H1 (cell line): ENCODE measurements around the gene B3GALT5. TPM values are rescaled to one million over a fixed set of nuclear protein-coding genes. Genes with fewer than 3 reads are reported as not detected.

Experiments used
- CTCF ChIA-PET: fragments of 300-600 bp; sonication (Branson Sonifier 250); formaldehyde crosslinking; loops from one replicate; lab custom pipeline; 2021; ENCODE audit not compliant: partially characterized antibody; lab: Charles Lee
- POLR2A ChIA-PET: fragments of 300-600 bp; sonication (Branson Sonifier 250); formaldehyde crosslinking; loops from one replicate; lab custom pipeline; 2021; ENCODE audit warnings: inconsistent platforms; ENCODE audit not compliant: partially characterized antibody; lab: Charles Lee
- DNase-seq, 2 experiments: peaks; one replicate each; pipeline versions ENCODE4 v3.0.0 to v3.0.0-alpha.2; 2010 to 2022; ENCODE audit warnings: low spot score in 2 of 2, low read depth in 1 of 2, mixed read lengths in 1 of 2
- FAIRE-seq: peaks from 2 replicates; lab custom pipeline; 2011; peaks lifted over from hg19 to GRCh38; lab: Jason Lieb, UNC
- H2AFZ ChIP-seq: 2 replicates; pipeline ENCODE4 v1.8.1; 2012; ENCODE audit warnings: low read length, inconsistent platforms
- H2AK5ac ChIP-seq: 2 replicates; pipeline ENCODE4 v1.6.1; 2013; ENCODE audit warnings: low read depth, low read length
- H2BK120ac ChIP-seq: replicated peaks from 2 replicates; pipeline ENCODE3; 2013; ENCODE audit warnings: low read depth, low read length, inconsistent platforms
- H2BK12ac ChIP-seq: 2 replicates; pipeline ENCODE4 v1.6.1; 2013; ENCODE audit warnings: low read depth, low read length
- H2BK15ac ChIP-seq: 2 replicates; pipeline ENCODE4 v1.6.1; 2013; ENCODE audit warnings: low read length
- H2BK20ac ChIP-seq: 2 replicates; pipeline ENCODE4 v1.6.1; 2013; ENCODE audit warnings: low read length
- H2BK5ac ChIP-seq: 2 replicates; pipeline ENCODE4 v1.6.1; 2013; ENCODE audit warnings: low read depth, low read length
- H3K14ac ChIP-seq: 2 replicates; pipeline ENCODE4 v1.6.1; 2013; ENCODE audit warnings: inconsistent platforms; ENCODE audit not compliant: insufficient read length
- H3K18ac ChIP-seq: 2 replicates; pipeline ENCODE4 v1.6.1; 2013; ENCODE audit warnings: low read length; ENCODE audit errors: extremely low read depth
- H3K23ac ChIP-seq: 2 replicates; pipeline ENCODE4 v1.6.1; 2013; ENCODE audit warnings: inconsistent platforms; ENCODE audit not compliant: insufficient read length
- H3K23me2 ChIP-seq: 2 replicates; pipeline ENCODE4 v1.6.1; 2013; ENCODE audit warnings: low read depth, low read length
- H3K27ac ChIP-seq: 2 replicates; pipeline ENCODE4 v1.6.1; 2011; ENCODE audit warnings: low read depth, low read length, inconsistent platforms
- H3K27me3 ChIP-seq, 4 experiments: replicated peaks in 1 of 4; 1 replicate in 1 of 4; 2 replicates in 3 of 4; pipeline versions ENCODE4 v1.6.1 to v1.8.1; 2011 to 2013; ENCODE audit warnings: low read length in 3 of 4, mild to moderate bottlenecking in 3 of 4, inconsistent platforms in 2 of 4, mixed read lengths in 2 of 4, moderate library complexity in 1 of 4; ENCODE audit not compliant: control insufficient read depth in 3 of 4, insufficient read depth in 3 of 4; ENCODE audit errors: extremely low read depth in 1 of 4
- H3K36me3 ChIP-seq, 4 experiments: 2 replicates each; pipeline versions ENCODE4 v1.6.1 to v1.8.1; 2011 to 2013; ENCODE audit warnings: mild to moderate bottlenecking in 4 of 4, low read length in 3 of 4, moderate library complexity in 2 of 4, control low read depth in 1 of 4, inconsistent platforms in 1 of 4; ENCODE audit not compliant: insufficient read depth in 4 of 4, control insufficient read depth in 2 of 4
- H3K4ac ChIP-seq: replicated peaks from 2 replicates; pipeline ENCODE3; 2013; ENCODE audit warnings: low read length, low read depth, mixed read lengths, inconsistent platforms; ENCODE audit not compliant: insufficient read length
- H3K4me1 ChIP-seq, 4 experiments: replicated peaks in 1 of 4; 1 replicate in 1 of 4; 2 replicates in 3 of 4; pipeline versions ENCODE4 v1.6.1 to v1.8.1; 2011 to 2013; ENCODE audit warnings: low read length in 3 of 4, inconsistent platforms in 2 of 4, mixed read lengths in 1 of 4; ENCODE audit not compliant: insufficient read depth in 4 of 4, control insufficient read depth in 3 of 4
- H3K4me2 ChIP-seq, 2 experiments: 2 replicates each; pipeline versions ENCODE4 v1.6.1 to v1.8.1; 2011 to 2013; ENCODE audit warnings: low read depth in 2 of 2, low read length in 2 of 2, control low read depth in 1 of 2, inconsistent platforms in 1 of 2, mild to moderate bottlenecking in 1 of 2; ENCODE audit not compliant: insufficient read depth in 1 of 2
- H3K4me3 ChIP-seq, 4 experiments: fragments of 200-600, 300-600 bp in 1 of 4; sonication (generic), shearing (Covaris generic), sonication (Bioruptor Twin) in 1 of 4; 2 replicates each; pipeline versions ENCODE4 v1.5.1 to v1.8.1; 2011 to 2016; ENCODE audit warnings: low read length in 4 of 4, low read depth in 3 of 4, control low read depth in 2 of 4, inconsistent platforms in 2 of 4, mild to moderate bottlenecking in 2 of 4, mixed read lengths in 1 of 4, moderate library complexity in 1 of 4; ENCODE audit not compliant: insufficient read depth in 2 of 4; ENCODE audit errors: extremely low read depth in 1 of 4
- H3K56ac ChIP-seq: replicated peaks from 2 replicates; pipeline ENCODE3; 2013; ENCODE audit warnings: low read depth, mild to moderate bottlenecking, mixed read lengths, low read length, inconsistent platforms; ENCODE audit not compliant: insufficient read length
- H3K79me1 ChIP-seq: 2 replicates; pipeline ENCODE4 v1.6.1; 2013; ENCODE audit warnings: low read depth, low read length, control low read depth
- H3K79me2 ChIP-seq, 2 experiments: 2 replicates each; pipeline versions ENCODE4 v1.6.1 to v1.8.1; 2012 to 2013; ENCODE audit warnings: low read length in 2 of 2, mild to moderate bottlenecking in 2 of 2, inconsistent platforms in 1 of 2; ENCODE audit not compliant: insufficient read depth in 2 of 2, control insufficient read depth in 1 of 2
- H3K9ac ChIP-seq, 4 experiments: replicated peaks in 1 of 4; 1 replicate in 1 of 4; 2 replicates in 3 of 4; pipeline versions ENCODE4 v1.6.1 to v1.8.1; 2011 to 2013; ENCODE audit warnings: low read depth in 3 of 4, low read length in 3 of 4, control low read depth in 2 of 4, mild to moderate bottlenecking in 2 of 4, moderate library complexity in 2 of 4, inconsistent platforms in 1 of 4; ENCODE audit errors: extremely low read depth in 1 of 4
- H3K9me3 ChIP-seq, 2 experiments: 2 replicates each; pipeline versions ENCODE4 v1.6.1 to v1.8.1; 2012 to 2013; ENCODE audit warnings: mild to moderate bottlenecking in 2 of 2, moderate library complexity in 2 of 2, control low read depth in 1 of 2, inconsistent platforms in 1 of 2, low read depth in 1 of 2, low read length in 1 of 2, mixed read lengths in 1 of 2; ENCODE audit not compliant: insufficient read depth in 2 of 2
- H4K20me1 ChIP-seq, 2 experiments: replicated peaks in 1 of 2; 2 replicates each; pipeline versions ENCODE3 to v1.8.1; 2011 to 2013; ENCODE audit warnings: inconsistent platforms in 2 of 2, low read length in 2 of 2, mild to moderate bottlenecking in 1 of 2; ENCODE audit not compliant: insufficient read depth in 2 of 2, control insufficient read depth in 1 of 2
- H4K5ac ChIP-seq: 2 replicates; pipeline ENCODE4 v1.6.1; 2013; ENCODE audit warnings: low read length, low read depth, mixed read lengths, inconsistent platforms; ENCODE audit not compliant: insufficient read length
- H4K8ac ChIP-seq: 2 replicates; pipeline ENCODE4 v1.8.0; 2013; ENCODE audit warnings: mild to moderate bottlenecking, moderate library complexity, low read length, inconsistent platforms; ENCODE audit not compliant: insufficient read depth; ENCODE audit errors: extremely low read depth
- H4K91ac ChIP-seq: replicated peaks from 2 replicates; pipeline ENCODE3; 2013; ENCODE audit warnings: low read length, mixed read lengths, inconsistent platforms; ENCODE audit not compliant: insufficient read length
- BCL11A ChIP-seq, 2 experiments: IDR thresholded peaks; one replicate each; pipeline ENCODE4 v1.6.1; 2011; ENCODE audit warnings: low read depth in 2 of 2, low read length in 2 of 2, mild to moderate bottlenecking in 2 of 2
- CHD2 ChIP-seq: IDR thresholded peaks from 2 replicates; pipeline ENCODE4 v1.6.1; 2012; ENCODE audit warnings: low read length, improper control_type of control experiment
- KDM4A ChIP-seq: IDR thresholded peaks from one replicate; pipeline ENCODE4 v1.7.1; 2012; ENCODE audit warnings: low read depth, mild to moderate bottlenecking, moderate library complexity, low read length, inconsistent platforms; ENCODE audit not compliant: severe bottlenecking
- MAX ChIP-seq: IDR thresholded peaks from 2 replicates; pipeline ENCODE4 v1.6.1; 2012; ENCODE audit warnings: inconsistent platforms
- NRF1 ChIP-seq: IDR thresholded peaks from 2 replicates; pipeline ENCODE4 v1.6.1; 2011; ENCODE audit warnings: mild to moderate bottlenecking, low read depth, low read length, improper control_type of control experiment
- PHF8 ChIP-seq: fragments of 200-600 bp; sonication (generic); conservative IDR thresholded peaks from 2 replicates; pipeline ENCODE4 v1.7.1; 2012; ENCODE audit warnings: low read depth, mild to moderate bottlenecking, inconsistent platforms, low read length, moderate library complexity
- POLR2A ChIP-seq, 2 experiments: IDR thresholded peaks; 1 replicate in 1 of 2; 2 replicates in 1 of 2; pipeline ENCODE4 v1.6.1; 2011; ENCODE audit warnings: low read depth in 2 of 2, low read length in 2 of 2, mild to moderate bottlenecking in 2 of 2; ENCODE audit errors: control extremely low read depth in 1 of 2
- POLR2AphosphoS5 ChIP-seq: IDR thresholded peaks from 2 replicates; pipeline ENCODE4 v1.6.1; 2011; ENCODE audit warnings: low read depth, low read length
- RAD21 ChIP-seq, 2 experiments: IDR thresholded peaks in 1 of 2; conservative IDR thresholded peaks in 1 of 2; 2 replicates each; pipeline ENCODE4 v1.6.1; 2011; ENCODE audit warnings: low read depth in 2 of 2, low read length in 2 of 2, improper control_type of control experiment in 1 of 2, inconsistent platforms in 1 of 2, mild to moderate bottlenecking in 1 of 2, moderate library complexity in 1 of 2
- SRF ChIP-seq: IDR thresholded peaks from 2 replicates; pipeline ENCODE4 v1.6.1; 2011; ENCODE audit warnings: mild to moderate bottlenecking, low read depth, low read length, moderate library complexity
- TAF1 ChIP-seq: IDR thresholded peaks from 2 replicates; pipeline ENCODE4 v1.6.1; 2011; ENCODE audit warnings: mild to moderate bottlenecking, low read depth, low read length
- TBP ChIP-seq: IDR thresholded peaks from 2 replicates; pipeline ENCODE4 v1.6.1; 2011; ENCODE audit warnings: low read depth, low read length, improper control_type of control experiment
- USF2 ChIP-seq: IDR thresholded peaks from 2 replicates; pipeline ENCODE4 v1.6.1; 2011; ENCODE audit warnings: low read length, improper control_type of control experiment
- WGBS, 2 experiments: shearing (Covaris generic) in 1 of 2; methylation state at CpG; one replicate each; pipeline versions ENCODE4 v1.1.6 to v1.1.7; 2013 to 2015; ENCODE audit warnings: low lambda C conversion rate in 2 of 2, mixed read lengths in 2 of 2, inconsistent platforms in 1 of 2, low coverage in 1 of 2, missing lambda C conversion rate in 1 of 2; ENCODE audit not compliant: insufficient replicate concordance in 2 of 2, insufficient coverage in 1 of 2, insufficient read length in 1 of 2; ENCODE audit errors: extremely low coverage in 1 of 2, missing lambda C conversion rate in 1 of 2; 5-methylcytosine and 5-hydroxymethylcytosine counted together
- polyA plus RNA-seq, 7 experiments: library from polyadenylated mRNA; depleted of rRNA in 3 of 7; stranded (reverse) in 5 of 7; unstranded in 2 of 7; fragments of >200 nt in 5 of 7; fragments of 200-250 nt in 2 of 7; gene quantifications; 1 replicate in 5 of 7; 2 replicates in 1 of 7; 4 replicates in 1 of 7; pipeline versions ENCODE4 v1.2.1 to v1.2.3, GENCODE V29; 2011 to 2013; ENCODE audit warnings: missing spikeins in 2 of 7, mixed read lengths in 2 of 7
- total RNA-seq: library from RNA; stranded (reverse); fragmentation: NEBNext Ultra II Directional; extraction: Animal tissue kit (Norgen Biotek cat#: 25700); gene quantifications from 2 replicates; pipeline ENCODE4 v1.2.1, GENCODE V29; 2021

The B3GALT5 gene
- total and polyA plus RNA-seq, 2 of the 8 experiments (the other 6 are each of a cell fraction or from before 2014, with no cell fraction given) = 11.9 to 25.1 TPM

- no peak overlapping the region for H2AFZ ChIP-seq
- peaks cover 2% of the 10 kb centered on the region; the same call in 1 of the 2 replicates for H3K79me1 ChIP-seq
- H3K56ac ChIP-seq = no peak overlapping the region
- peaks cover 0 to 16% of the 10 kb centered on the region in 2 experiments; a peak in 3 of 4 replicates for H3K79me2 ChIP-seq
- H3K36me3 ChIP-seq = peaks cover 10 to 53% (median 35%) of the 10 kb centered on the region in 4 experiments; a peak in 7 of 8 replicates
- no peak overlapping the region for H2BK12ac ChIP-seq
- no peaks in the 10 kb centered on the region; a peak in 2 of 7 replicates for H3K4me1 ChIP-seq
- POLR2A ChIA-PET = interaction anchor here (1.3 to 1.6 kb wide), 2 partner anchors 11 to 52 kb away, joined by 4 to 5 read pairs; no protein-coding TSS in a partner anchor
- H3K27ac ChIP-seq = no peak overlapping the region
- no peak for FAIRE-seq
- H4K20me1 ChIP-seq = peaks cover 0 to 5% of the 10 kb centered on the region in 2 experiments
- H3K9ac ChIP-seq = no peak overlapping the region
- H3K14ac ChIP-seq = no peak overlapping the region
- no peak overlapping the region for H2BK120ac ChIP-seq
- no peak overlapping the region for H2BK20ac ChIP-seq
- H3K27me3 ChIP-seq = no peaks in the 10 kb centered on the region
- no peaks in the 10 kb centered on the region for H3K23me2 ChIP-seq
- H3K4ac ChIP-seq = no peak overlapping the region
- no peak overlapping the region for H4K8ac ChIP-seq
- no peak overlapping the region for H2AK5ac ChIP-seq
- 95% methylated on average over 10 of the region's 10 CpGs; no CpG with 5 or more reads in 1 of the 2 experiments for WGBS, 2 experiments
- no peak overlapping the region for H3K4me2 ChIP-seq
- no peak overlapping the region; the same call in 1 of the 2 replicates for H2BK5ac ChIP-seq
- H4K91ac ChIP-seq = no peak overlapping the region
- no peak overlapping the region for H4K5ac ChIP-seq
- H3K18ac ChIP-seq = no peak overlapping the region
- H2BK15ac ChIP-seq = no peak overlapping the region
- no peak overlapping the region for H3K4me3 ChIP-seq
- H3K23ac ChIP-seq = no peak overlapping the region
- no peak for DNase-seq
- CTCF ChIA-PET = interaction anchor here (0.6 to 1.6 kb wide), 4 partner anchors 13 to 202 kb away, joined by 3 to 5 read pairs (median 4); no protein-coding TSS in a partner anchor
- no peaks in the 10 kb centered on the region for H3K9me3 ChIP-seq
- no peak for TF ChIP-seq POLR2A (IDR thresholded peaks at IDR 0.05; ENCODE audit: control extremely low read depth in 1 of 2, low read depth in 2 of 2, low read length in 2 of 2)
- TF ChIP-seq TBP = no peak
- TF ChIP-seq CHD2 = no peak
- TF ChIP-seq KDM4A = no peak
- no peak for TF ChIP-seq USF2
- no peak for TF ChIP-seq PHF8
- no peak for TF ChIP-seq SRF
- no peak for TF ChIP-seq BCL11A (IDR thresholded peaks at IDR 0.05; ENCODE audit: low read depth in 2 of 2, low read length in 2 of 2)
- TF ChIP-seq TAF1 = no peak
- TF ChIP-seq NRF1 = no peak
- no peak for TF ChIP-seq POLR2AphosphoS5
- TF ChIP-seq MAX = no peak
- no peak for TF ChIP-seq RAD21 (IDR thresholded peaks at IDR 0.05 in 1 of 2, conservative IDR thresholded peaks at IDR 0.05 in 1 of 2; ENCODE audit: low read depth in 2 of 2, low read length in 2 of 2)
These were observed 50.3 kb downstream of the B3GALT5 start for GRCh38 chr21:39663066-39663465.
